Glomerular visceral epithelial cell (primary cell): Measurements from ENCODE around the gene NRP2.
A peak's percentile ranks its signal among the peaks of the same experiment; 100 is the strongest.

Experiments used
- DNase-seq: peaks from one replicate; pipeline ENCODE4 v3.0.0-alpha.2; 2016; ENCODE audit errors: extremely low spot score

NRP2 gene

GRCh38 chr2:205807758-205808157 lies 125.5 kb downstream of the NRP2 start:
- DNase-seq: no peak

GRCh38 chr2:205808486-205809121 lies 126.3 kb downstream of the NRP2 start:
- no peak for DNase-seq

DNA sequence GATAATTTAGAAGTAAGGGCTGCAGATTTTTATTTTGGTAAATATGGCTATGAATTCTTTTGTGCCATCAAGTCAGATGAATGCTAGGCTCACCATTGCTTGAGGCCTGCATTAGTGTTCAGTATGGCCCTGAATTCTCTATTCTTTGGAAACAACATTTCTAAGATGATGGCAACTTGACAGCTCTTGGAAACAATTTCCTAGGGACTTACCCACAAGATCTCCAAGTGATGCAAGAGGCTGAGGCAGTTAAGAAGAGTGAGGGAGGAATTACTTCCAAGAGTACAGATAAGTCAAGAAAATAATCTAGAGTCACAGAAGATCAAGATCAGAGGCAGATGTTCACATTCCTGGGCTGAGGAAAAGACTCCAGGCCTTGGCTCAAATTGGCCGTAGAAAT lies 129.1 kb downstream of the NRP2 start:
- no peak for DNase-seq

DNA sequence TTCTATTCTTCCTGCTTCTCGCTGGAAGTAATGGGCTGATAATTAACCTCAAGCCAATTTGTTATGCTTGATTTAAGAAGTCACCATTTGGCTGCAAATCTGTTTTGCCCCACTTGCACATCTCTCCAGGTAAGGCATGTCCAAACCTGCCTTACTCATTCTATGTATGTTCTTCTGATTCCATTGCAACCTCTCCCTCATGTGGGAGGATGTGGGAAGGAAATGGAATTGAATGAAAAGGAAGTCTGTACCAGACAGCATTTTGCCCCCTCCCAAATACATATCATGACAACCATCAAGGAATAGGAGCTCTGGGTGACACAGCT lies 131.7 kb downstream of the NRP2 start:
- no peak for DNase-seq

DNA sequence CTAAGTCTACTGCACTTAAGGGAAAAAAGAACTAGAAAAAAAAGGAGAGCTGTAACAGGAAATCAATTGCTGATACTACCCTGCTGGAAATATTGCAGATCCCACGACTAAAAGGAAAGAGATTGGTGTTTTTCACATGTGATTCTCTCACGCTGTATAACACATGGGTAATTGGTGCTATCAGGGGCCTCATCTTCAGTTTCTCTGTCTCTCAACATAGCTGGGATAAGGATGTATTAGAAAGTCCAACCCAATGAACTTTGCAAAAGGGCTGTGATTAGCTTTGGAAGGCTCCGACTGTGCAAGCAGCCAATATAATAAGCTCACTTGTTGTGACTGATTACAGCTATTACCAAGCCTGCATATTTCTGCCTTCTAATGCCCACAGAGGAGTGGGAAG lies 133.4 kb downstream of the NRP2 start:
- DNase-seq: no peak

- DNase-seq: no peak
Observed at GRCh38 chr2:205816268-205816667, 134.0 kb downstream of the NRP2 start.

DNA sequence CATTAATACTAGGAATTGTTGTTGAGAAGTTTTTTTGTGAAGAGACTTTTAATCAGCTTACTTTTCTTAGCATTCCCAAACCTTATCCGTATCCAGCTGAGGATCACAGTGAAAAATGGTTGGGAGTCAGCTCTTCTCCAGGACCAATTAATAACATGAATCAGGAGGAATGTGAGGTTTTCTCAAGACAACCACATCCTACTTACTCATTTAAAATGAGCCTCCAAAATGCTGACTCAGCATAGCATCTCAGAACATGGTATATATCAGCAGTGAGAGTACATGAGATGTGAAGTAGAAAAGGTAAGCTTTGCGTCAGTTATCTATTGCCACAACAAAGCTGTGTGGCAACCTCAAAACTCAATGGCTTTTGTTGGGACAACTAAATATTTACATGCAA lies 140.3 kb downstream of the NRP2 start:
- DNase-seq: peak; percentile 48

- no peak for DNase-seq
Observed at GRCh38 chr2:205827809-205828365, 145.6 kb downstream of the NRP2 start.

GRCh38 chr2:205833864-205834263 lies 151.6 kb downstream of the NRP2 start:
- DNase-seq: no peak

GRCh38 chr2:205834796-205835195 lies 152.5 kb downstream of the NRP2 start:
- no peak for DNase-seq

- no peak for DNase-seq
Observed at GRCh38 chr2:205835251-205835791, 153.0 kb downstream of the NRP2 start.

- no peak for DNase-seq
Observed at GRCh38 chr2:205835923-205836322, 153.6 kb downstream of the NRP2 start.

- no peak for DNase-seq
Observed at GRCh38 chr2:205836477-205837221, 154.3 kb downstream of the NRP2 start.

GRCh38 chr2:205837663-205838062 lies 155.4 kb downstream of the NRP2 start:
- no peak for DNase-seq

DNA sequence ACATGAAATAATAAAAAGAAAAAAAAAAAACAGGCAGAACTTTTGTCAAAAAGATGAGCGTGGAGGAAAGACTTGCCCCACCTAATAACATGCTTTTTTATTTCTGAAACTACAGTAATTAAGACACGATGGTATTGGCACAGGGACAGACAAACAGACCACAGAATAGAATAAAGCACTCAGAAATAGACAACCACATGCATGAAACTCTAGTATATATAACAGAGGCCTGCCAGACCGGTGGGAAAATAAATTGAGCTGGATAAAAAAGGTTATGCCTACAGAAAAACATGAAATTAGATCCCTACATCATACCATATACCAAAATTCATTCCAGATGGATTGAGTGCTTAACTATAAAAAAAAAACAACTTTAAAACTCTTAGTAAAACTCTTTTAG lies 163.1 kb downstream of the NRP2 start:
- no peak for DNase-seq
